Amygdala (tissue), 56 donors: ENCODE measurements around the gene ST3GAL5.
A peak's percentile ranks its signal among the peaks of the same experiment; 100 is the strongest.
"Not testable (repeated sequence)": the region's sequence is repeated elsewhere in the genome, so short reads cannot be mapped to it uniquely, and the experiment has no call there.

Source experiments
- DNase-seq, 56 donors: peaks; one replicate each; lab custom pipeline; 2025; lab: John Stamatoyannopoulos, UW

Gene ST3GAL5

DNA sequence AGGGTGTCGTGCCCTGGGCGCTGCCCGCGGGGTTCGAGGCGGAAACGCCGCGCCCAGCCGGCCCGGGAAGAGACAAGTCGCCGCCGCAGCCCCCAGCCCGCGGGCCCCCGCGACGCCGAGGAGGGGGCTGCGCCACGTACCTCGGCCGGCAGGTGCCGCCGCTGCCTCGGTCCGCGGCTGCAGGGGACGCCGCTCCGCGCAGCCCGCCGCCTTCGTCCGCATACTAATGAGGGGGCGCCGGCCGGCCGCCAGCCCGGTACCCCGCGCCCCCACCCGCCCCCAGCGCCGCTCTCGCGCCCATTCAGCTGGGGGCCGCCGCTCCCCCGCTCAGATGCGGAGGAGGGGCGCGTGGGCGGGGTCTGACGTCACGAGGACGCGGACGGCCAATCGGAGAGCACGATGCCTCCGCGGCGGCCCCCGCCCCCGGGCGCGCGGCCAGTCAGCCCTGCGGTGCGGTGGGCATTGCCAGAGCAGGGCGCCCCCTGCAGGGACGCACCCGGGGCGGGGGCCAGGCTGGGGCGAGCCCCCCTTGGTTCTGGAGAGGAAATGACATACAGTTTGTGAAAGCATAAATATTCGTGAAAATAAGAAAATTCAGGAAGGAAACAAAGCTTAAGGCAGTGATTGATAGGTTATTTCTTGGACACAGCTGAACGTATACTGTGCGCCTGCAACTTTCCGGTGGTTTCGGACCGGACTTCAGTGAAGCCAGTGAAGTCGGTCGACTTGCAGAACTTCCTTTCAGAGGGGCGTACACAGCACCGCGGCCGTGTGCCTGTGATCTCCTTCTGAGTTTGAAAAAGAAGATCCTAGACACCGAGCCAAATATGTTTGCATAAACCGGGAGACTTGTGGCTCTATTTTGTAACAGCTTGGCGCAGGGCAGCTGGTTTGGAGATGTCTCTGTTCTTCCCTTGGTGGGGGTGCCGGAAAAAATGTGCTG, at the start of gene ST3GAL5:
ST3GAL5 (minus strand) TSS at position 307 of the 943 bp plus-strand sequence; CDS start at position 222, 85 bp downstream.
- DNase-seq, result peak; percentile 68 to 98 (median 89)

DNA sequence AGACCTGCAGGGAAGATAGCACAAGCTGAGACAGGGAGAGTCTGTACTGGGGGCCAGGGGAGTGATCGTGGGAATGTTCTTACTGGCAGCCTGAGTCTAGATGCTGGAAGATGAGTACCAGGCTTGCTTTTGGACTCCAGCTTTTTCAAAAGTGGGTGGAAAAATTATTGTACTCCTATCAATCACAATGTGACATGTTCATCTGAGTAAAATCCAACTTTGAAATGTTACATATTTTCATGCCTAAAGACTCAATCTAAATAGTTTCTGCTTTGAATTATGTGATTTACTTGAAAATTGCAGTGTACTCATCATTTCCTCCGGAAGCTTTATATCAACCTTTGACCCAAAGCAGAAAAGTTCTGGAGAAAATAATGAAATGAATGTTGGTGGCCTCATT, 49.7 kb upstream of the ST3GAL5 start:
- no peak for DNase-seq

DNA sequence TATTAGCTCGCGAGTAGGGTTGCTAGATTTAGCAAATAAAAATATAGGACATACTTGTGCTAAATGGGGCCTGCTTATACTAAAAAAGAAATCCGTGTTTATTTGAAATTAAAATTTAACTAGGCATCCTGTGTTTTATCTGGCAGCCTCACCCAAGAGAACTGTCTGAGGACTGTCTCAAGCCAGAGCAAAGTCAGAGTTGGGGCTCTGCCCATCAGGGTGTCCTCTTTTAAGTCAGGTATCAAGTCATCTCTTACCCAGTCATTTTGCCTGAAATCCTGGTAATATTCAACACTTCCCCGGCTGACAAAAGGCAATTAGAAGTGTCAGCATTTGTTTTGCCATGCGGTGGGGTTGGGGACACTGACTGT, 48.3 kb upstream of the ST3GAL5 start:
- DNase-seq, result no peak

DNA sequence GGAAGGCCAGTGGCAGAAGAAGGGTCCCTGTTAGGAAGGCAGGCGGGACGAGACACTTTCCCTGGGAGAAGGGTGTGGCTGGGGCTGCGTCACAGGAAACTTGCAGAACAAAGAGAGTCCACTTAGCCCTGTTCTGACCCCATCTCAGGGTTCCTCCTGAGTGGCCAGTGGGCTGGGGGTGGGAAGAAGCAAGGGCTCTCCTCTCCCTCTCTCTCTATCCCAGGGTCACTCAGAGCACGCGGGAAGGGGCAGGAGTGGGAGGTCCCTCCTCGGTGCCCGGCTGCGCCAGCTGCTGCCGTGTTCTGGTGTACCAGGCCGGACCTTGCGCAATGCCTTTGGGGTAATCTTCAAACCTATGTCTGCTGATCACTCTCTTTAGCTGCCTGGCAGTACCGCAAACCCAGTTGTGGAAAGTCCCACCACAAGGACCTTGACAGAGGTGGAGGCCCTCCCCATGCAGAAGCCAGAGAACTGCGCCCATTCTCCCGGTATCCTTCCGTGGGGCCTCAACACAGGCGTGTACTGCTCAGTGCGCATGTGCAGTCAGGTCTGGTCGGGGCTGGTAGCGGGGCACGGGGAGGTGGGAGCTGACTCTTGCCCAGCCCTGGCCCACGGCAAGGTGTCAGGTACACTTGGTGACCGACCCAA, 47.8 kb upstream of the ST3GAL5 start:
- no peak for DNase-seq

DNA sequence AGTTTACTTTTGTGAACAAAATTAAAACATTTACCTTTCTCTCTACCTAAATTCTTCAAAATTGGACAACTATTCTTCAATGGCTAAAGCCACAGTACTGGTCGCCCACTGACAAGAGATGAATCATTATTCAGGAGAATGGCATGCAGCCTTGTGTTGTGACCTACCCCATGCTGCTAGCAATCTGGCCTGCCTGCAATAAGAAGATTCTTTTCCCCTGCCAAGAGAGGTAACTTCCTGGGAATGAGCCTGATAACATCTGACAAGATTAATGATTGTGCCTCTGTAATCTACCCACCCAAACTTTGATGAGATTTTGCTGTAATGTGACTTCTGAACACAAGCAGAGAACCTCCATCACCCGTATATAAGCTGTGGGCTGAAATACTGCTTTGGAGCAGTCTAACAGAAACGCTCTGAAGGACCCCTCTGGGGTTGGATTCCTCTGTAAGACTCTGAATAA, 47.0 kb upstream of the ST3GAL5 start:
- no peak for DNase-seq

DNA sequence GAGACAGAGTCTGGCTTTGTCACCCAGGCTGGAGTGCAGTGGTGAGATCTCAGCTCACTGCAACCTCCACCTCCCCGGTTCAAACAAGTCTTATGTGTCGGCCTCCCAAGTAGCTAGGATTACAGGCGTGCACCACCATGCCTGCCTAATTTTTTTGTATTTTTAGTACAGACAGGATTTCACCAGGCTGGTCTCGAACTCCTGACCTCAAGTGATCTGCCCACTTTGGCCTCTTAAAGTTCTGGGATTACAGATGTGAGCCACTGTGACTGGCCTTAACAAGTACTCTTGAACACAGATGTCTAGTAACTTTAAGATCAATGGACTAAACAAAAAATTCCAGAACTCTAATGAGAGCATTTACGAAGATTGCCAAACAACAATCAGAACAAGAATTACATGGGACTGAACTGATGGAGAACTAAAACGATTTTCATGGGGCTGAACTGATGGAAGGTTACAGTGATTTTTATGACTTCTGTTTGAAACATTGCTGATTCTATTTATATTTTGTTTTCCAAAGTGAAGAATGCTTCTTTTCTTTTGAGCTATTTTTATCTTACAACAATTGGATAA, 46.5 kb upstream of the ST3GAL5 start:
- DNase-seq, result no peak

DNA sequence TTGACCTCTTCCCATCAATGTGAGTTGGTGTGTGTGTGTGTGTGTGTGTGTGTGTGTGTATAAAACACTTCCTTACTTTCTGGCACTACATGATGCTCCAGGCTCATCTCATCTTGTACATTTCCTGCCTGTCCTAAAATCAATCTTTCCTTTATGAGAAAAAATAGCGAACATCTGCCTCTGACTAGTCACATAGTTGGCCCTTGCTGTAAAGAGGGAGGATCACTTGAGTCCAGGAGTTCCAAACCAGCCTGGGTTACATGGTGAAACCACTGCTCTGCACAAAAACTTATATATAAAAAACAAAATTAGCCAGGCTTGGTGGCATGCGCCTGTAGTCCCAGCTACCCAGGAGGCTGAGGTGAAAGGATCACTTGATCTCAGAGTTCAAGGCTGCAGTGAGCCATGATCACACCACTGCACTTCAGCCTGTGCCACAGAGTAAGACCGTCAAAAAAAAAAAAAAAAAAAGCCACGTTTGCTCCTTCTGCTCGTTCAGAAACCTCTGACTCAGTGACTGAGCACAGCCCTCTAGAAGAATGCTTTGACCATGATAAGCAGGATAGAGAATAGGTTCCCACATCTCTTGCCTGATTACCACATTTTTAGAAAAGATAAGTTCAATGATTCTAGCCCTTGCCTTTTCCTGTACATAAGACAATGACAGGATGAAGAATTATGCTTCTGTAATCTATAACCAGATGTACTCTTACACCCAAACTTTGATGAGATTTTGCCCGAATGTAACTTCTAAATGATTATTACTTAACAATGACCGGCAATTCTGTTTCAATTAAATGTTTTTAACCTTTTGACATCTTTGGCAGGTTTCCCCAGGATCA, 45.2 kb upstream of the ST3GAL5 start:
- no peak for DNase-seq

DNA sequence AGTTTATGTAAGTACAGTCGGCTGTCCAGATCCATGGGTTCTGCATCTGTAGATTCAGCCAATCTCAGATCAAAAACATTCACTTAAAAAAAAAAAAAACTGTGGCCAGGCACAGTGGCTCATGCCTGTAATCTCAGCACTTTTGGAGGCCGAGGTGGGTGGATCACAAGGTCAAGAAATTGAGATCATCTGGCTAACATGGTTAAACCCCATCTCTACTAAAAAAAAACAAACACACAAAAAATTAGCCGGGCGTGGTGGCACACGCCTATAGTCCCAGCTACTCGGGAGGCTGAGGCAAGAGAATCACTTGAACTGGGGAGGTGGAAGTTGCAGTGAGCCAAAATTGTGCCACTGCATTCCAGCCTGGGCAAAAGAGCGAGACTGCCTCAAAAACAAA, 42.4 kb upstream of the ST3GAL5 start:
- not testable (repeated sequence) for DNase-seq

DNA sequence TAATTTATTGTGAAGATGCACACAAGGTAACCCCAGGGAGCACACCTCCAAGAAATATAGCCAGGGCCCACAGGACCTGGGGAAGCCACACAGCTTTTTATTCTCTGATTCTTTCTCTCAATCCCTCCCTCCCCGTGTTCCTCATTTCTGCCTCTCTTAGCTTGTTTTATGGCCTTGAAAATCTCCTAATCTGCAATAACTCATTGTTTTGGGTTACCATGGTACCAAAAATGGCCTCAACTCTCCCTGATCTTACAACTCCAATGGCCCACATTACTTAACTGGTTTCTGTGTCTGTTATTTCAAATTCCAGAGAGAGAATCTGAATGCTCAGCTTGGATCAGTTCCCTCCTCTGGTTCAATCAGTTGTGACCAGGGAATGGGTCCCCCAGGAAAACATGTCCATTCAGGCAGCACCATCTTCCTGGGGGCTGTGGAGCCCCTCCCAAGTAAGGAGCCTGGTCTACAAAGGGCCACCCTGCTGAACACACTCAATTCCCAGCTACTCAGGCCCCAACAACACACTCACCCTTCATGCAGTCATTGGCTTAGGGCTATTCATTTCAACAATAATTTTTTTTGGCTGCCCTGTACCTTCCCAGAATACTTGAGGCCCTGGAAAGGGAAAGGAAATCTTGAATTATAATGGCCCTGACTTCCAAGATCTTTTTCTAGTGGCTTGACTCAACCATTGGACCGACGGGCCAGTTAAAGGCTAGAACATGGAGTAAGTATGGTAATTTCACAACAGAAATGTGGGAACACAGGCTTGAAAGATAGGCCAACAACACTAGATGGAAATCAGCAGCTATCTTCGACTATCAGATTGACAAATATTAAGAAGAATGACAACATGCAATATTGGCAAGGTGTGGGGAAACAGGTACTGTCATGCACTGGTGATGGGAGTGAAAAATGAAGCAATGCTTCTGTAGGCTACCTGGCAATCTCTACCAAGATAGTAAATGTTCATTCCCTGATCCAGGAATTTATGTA, 41.6 kb upstream of the ST3GAL5 start:
- no peak for DNase-seq

DNA sequence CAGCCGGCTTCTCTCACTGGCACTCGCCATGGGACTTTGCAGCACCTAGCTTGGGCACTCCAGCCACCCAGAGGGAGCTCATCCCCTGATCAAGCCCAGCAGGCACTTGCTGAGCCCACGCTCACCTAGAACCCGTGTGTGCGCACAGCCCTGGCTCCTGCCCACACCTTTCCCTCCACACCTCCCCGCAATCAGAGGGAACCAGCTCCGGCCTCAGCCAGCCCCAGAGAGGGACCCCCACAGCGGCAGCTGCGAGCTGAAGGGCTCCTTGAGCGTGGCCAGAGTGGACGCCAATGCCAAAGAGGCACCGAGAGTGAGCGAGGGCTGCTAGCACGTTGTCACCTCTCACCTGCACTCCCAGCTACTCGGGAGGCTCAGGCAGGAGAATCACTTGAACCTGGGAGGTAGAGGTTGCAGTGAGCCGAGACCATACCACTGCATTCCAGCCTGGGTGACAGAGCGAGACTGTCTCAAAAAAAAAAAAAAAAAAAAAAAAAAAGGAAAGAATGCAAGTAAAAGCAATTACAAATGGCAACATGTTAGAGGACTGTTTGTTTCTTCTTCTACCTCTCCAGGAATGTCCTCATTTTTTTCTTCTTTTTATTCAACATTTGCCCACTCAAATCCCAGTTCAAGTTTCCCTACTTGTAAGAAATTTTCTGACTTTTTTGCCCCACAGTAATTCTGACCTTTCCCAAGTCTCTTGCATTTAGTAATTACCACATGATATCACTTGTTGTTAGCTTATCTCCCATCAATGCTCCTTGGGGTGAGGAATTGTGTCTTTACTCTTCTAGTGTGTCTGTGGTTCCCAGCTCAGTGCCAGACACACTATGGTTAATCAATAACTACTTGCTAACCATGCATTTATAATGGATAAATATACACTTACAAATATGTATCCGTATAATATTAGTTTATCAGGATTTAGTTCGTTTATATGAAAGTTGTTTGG, 40.6 kb upstream of the ST3GAL5 start:
- DNase-seq, result no peak

DNA sequence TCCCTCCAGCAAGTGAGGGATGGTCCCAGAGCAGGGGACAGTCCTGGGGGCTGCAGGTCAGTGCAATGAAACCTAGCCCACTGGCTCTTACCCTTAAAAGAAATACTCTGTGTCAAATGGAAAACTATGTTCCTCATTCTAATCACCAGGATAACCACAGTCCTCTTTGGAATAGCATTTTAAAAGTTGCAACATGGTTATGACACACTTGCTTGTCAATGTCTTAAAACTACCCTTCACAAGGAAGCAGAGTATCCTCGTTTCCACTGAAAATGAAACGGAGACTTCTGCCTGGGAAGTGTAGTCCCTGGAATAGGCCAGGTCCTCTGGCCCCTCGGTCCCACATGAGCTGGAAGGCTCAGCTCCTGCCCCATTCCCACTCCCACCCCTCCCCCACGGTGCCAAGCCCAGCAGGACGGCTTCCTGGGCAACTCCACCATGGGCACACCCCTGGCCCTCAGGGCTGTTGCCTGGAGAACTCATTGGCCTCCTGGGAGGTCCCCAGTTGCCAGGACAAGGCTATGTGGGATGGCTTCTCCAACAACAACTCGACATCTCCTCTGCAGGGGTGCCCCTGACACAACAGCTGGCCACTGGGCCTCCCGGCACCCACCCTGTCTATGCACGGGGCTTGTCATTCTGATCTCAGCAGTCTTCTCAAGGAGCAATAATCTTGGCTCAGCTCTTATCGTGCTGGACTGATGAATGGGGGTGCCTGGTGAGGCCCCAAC, 38.3 kb upstream of the ST3GAL5 start:
- no peak for DNase-seq

DNA sequence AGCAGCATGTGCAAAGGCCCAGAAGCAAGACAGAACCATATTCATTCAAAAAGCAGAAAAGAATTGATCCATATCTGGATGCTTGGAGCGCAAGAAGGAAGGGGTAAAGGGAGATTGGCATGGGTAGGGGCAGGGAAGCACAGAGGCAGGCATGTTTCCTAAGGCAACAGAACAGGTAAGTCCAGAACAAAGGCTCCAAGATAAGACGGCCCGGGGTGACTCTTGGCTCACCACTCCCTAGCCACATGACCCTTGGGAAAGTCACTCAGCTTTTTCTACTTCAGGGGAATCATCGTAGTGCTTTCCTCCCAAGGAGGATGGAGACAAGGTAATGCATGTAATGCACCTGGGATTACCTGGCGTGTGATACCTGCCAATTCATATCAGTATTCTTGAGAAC, 37.7 kb upstream of the ST3GAL5 start:
- no peak for DNase-seq

DNA sequence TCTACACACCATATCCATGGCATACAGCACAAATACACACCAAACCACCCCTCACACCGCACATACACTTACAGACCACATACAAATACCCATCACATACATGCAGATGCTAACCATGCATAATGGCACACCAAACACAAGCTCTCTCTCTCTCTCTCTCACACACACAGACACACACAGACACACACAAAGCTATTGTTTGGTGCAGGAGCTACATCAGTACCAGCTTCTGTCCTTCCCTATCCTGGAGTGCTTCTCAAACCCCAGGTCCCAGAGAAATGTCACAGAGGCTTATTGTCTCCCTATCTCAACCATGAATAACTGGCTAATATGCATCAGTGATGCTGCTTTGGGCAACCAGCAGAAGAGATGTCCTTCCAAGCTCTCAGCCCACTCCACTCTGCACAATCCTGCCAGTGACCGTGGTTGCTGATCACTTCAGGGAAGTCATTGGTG, 36.5 kb upstream of the ST3GAL5 start:
- DNase-seq, result peak in 39 of 56 donors; percentile 13 to 88 (median 59)

DNA sequence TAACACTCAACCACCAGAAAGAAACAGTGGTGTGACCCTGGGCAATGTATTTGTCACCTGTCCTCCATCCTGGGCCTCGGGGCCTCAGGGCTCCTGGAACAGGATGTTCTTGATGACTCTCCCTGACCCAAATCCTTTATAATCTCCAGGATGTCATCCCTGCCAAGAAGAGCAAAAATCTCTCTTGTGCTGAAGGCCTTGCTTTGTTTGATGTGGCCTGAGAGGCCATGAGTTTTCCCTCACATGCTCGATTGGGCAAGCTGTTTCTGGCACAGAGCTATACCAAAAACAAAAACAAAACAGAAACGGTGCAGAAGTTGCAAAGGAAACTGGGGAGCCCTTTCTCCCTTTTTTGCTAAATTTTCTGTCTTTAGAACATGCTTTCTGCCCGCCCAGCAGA, 35.7 kb upstream of the ST3GAL5 start:
- DNase-seq, result peak in 29 of 56 donors; percentile 19 to 73 (median 42)

DNA sequence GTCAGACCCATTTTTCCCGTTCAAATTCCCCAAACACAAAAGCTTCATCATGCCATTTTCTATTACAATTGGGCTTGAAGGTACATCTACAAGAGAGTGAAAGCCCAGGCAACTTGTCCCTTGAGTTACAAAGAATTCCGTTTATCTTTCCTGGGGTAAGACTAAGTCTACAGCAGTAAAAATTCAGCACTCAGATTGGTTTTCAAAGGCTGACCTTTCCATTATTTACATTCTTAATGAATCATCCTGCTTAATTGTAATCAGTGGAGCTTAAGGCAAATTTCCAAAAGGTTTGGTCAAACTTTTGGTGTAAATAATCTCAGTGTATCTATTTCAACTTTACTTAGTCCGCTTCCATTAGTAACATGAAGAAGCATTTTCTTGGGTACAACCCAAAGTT, 33.4 kb upstream of the ST3GAL5 start:
- DNase-seq, result no peak

DNA sequence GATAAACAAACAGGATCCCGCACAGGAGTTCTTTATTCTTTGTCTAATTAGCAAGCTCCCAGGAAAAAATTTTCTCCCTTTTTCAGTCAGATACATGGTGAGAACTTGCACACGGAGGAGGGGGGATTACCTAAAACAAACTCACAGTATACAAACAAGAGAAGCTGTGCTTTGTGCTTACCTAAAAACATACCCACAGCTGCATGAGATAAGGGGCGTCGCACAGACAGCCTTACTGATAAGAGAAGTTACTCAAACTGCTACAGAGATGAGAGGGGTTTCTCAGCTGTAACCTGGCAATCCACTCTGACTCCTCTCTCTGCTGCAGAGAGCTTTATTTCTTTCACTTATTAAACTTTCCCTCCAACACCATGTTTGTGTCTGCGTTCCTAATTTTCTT, 32.9 kb upstream of the ST3GAL5 start:
- no peak for DNase-seq
